Measurements from ENCODE around the gene ABHD6.

Gene ABHD6

GRCh38 chr3:58332575-58333188 is 95.1 kb downstream of the ABHD6 start, which contains the start of gene PXK:
Gene PXK, plus strand, starts transcription at chr3:58332892. Its CDS starts 97 bp downstream, at chr3:58332989.
- DNase-seq (ENCODE audit: extremely low spot score) = peak; percentile 81
- TF ChIP-seq CTBP1 (IDR thresholded peaks at IDR 0.05; ENCODE audit: borderline replicate concordance) = no peak
- TF ChIP-seq FOXK2 (IDR thresholded peaks at IDR 0.05) = no peak
- peak; percentile 99 for TF ChIP-seq FOXM1 (IDR thresholded peaks at IDR 0.05; ENCODE audit: borderline replicate concordance)
- no peak for TF ChIP-seq SUZ12 (IDR thresholded peaks at IDR 0.05)
- no peak for TF ChIP-seq ZNF384 (IDR thresholded peaks at IDR 0.05)
- no peak for TF ChIP-seq HDGF (IDR thresholded peaks at IDR 0.05; ENCODE audit: borderline replicate concordance)
- no peak for TF ChIP-seq L3MBTL2 (conservative IDR thresholded peaks at IDR 0.05)
- no peak for TF ChIP-seq ELF4 (IDR thresholded peaks at IDR 0.05)
- TF ChIP-seq FOXA1 (IDR thresholded peaks at IDR 0.05) = no peak
- TF ChIP-seq NFRKB (IDR thresholded peaks at IDR 0.05) = no peak
- TF ChIP-seq LEF1 (IDR thresholded peaks at IDR 0.05; ENCODE audit: borderline replicate concordance) = peak; percentile 87; the same call in 1 of the 2 replicates
- peak; percentile 81 for TF ChIP-seq ARNT (IDR thresholded peaks at IDR 0.05)
- ChIA-PET CTCF (no interaction called here), POLR2A (interaction anchor here (1.3 kb wide), 2 partner anchors 26 to 159 kb away, joined by 3 to 4 read pairs; partner anchors contain the start of genes HTD2 and KCTD6)

- 0 out of 2 replicates have a peak, but pooled peaks have one; percentile 10 for TF ChIP-seq CTBP1 (IDR thresholded peaks at IDR 0.05; ENCODE audit: borderline replicate concordance)
- TF ChIP-seq ZNF384 (IDR thresholded peaks at IDR 0.05) = peak; percentile 82
- TF ChIP-seq FOXK2 (IDR thresholded peaks at IDR 0.05) = no peak
- ChIA-PET POLR2A (interaction anchor here (1.0 to 1.5 kb wide), 2 partner anchors 8 to 156 kb away, joined by 3 to 4 read pairs; no protein-coding TSS in a partner anchor), CTCF (interaction anchor here (1.0 kb wide), 2 partner anchors 34 to 160 kb away, joined by 3 read pairs; no protein-coding TSS in a partner anchor)
- peak; percentile 36 for DNase-seq (ENCODE audit: extremely low spot score)
These were observed 95.8 kb downstream of the ABHD6 start for GRCh38 chr3:58333206-58334012.

GRCh38 chr3:58334013-58334321 is 96.4 kb downstream of the ABHD6 start:
- ChIA-PET CTCF (interaction anchor here (1.0 kb wide), 2 partner anchors 34 to 159 kb away, joined by 3 read pairs; no protein-coding TSS in a partner anchor), POLR2A (interaction anchor here (1.0 to 1.5 kb wide), 2 partner anchors 9 to 156 kb away, joined by 3 to 4 read pairs; no protein-coding TSS in a partner anchor)
- TF ChIP-seq SP1 (IDR thresholded peaks at IDR 0.05) = no peak
- TF ChIP-seq FOXA1 (IDR thresholded peaks at IDR 0.05) = no peak
- TF ChIP-seq PKNOX1 (IDR thresholded peaks at IDR 0.05) = no peak
- no peak for TF ChIP-seq HDGF (IDR thresholded peaks at IDR 0.05; ENCODE audit: borderline replicate concordance)
- no peak for TF ChIP-seq LEF1 (IDR thresholded peaks at IDR 0.05; ENCODE audit: borderline replicate concordance)
- TF ChIP-seq FOXK2 (IDR thresholded peaks at IDR 0.05) = no peak
- TF ChIP-seq ARNT (IDR thresholded peaks at IDR 0.05) = no peak
- TF ChIP-seq L3MBTL2 (conservative IDR thresholded peaks at IDR 0.05) = no peak
- no peak for TF ChIP-seq BHLHE40 (IDR thresholded peaks at IDR 0.05; ENCODE audit: borderline replicate concordance)
- TF ChIP-seq NFRKB (IDR thresholded peaks at IDR 0.05) = no peak
- TF ChIP-seq SUZ12 (IDR thresholded peaks at IDR 0.05) = no peak
- TF ChIP-seq CTBP1 (IDR thresholded peaks at IDR 0.05; ENCODE audit: borderline replicate concordance) = no peak
- no peak for TF ChIP-seq ZNF384 (IDR thresholded peaks at IDR 0.05)
- TF ChIP-seq ELF4 (IDR thresholded peaks at IDR 0.05) = no peak
- TF ChIP-seq FOXM1 (IDR thresholded peaks at IDR 0.05; ENCODE audit: borderline replicate concordance) = no peak
- no peak for DNase-seq (ENCODE audit: extremely low spot score)

GRCh38 chr3:58334506-58334884 is 96.9 kb downstream of the ABHD6 start:
- POLR2A ChIA-PET = interaction anchor here (1.5 to 1.7 kb wide), 3 partner anchors 10 to 28 kb away, joined by 4 to 5 read pairs (median 4); partner anchors contain the start of genes HTD2 and RPP14

GRCh38 chr3:58335652-58335947 is 98.0 kb downstream of the ABHD6 start:
- ChIA-PET POLR2A (interaction anchor here (1.5 to 1.7 kb wide), 2 partner anchors 18 to 29 kb away, joined by 4 to 5 read pairs; partner anchors contain the start of genes HTD2 and RPP14), CTCF (no interaction called here)
- no peak for DNase-seq (ENCODE audit: extremely low spot score)
- TF ChIP-seq HDGF (IDR thresholded peaks at IDR 0.05; ENCODE audit: borderline replicate concordance) (no peak), PKNOX1 (IDR thresholded peaks at IDR 0.05) (no peak), SUZ12 (IDR thresholded peaks at IDR 0.05) (no peak), TARDBP (IDR thresholded peaks at IDR 0.05) (no peak), CTBP1 (IDR thresholded peaks at IDR 0.05; ENCODE audit: borderline replicate concordance) (no peak), L3MBTL2 (conservative IDR thresholded peaks at IDR 0.05) (no peak), LEF1 (IDR thresholded peaks at IDR 0.05; ENCODE audit: borderline replicate concordance) (no peak), BHLHE40 (IDR thresholded peaks at IDR 0.05; ENCODE audit: borderline replicate concordance) (no peak), SP1 (IDR thresholded peaks at IDR 0.05) (no peak), ARNT (IDR thresholded peaks at IDR 0.05) (no peak), FOXA1 (IDR thresholded peaks at IDR 0.05) (no peak), NFRKB (IDR thresholded peaks at IDR 0.05) (no peak)

More at GRCh38 chr3:58334506-58334884, 96.9 kb downstream of the ABHD6 start:
- DNase-seq (ENCODE audit: extremely low spot score) = no peak
- TF ChIP-seq ELF4 (IDR thresholded peaks at IDR 0.05) (no peak), PKNOX1 (IDR thresholded peaks at IDR 0.05) (no peak), LEF1 (IDR thresholded peaks at IDR 0.05; ENCODE audit: borderline replicate concordance) (no peak), FOXK2 (IDR thresholded peaks at IDR 0.05) (no peak; the same call in 1 of the 2 replicates), CTBP1 (IDR thresholded peaks at IDR 0.05; ENCODE audit: borderline replicate concordance) (no peak), NFRKB (IDR thresholded peaks at IDR 0.05) (no peak), TARDBP (IDR thresholded peaks at IDR 0.05) (no peak; the same call in 1 of the 2 replicates), FOXA1 (IDR thresholded peaks at IDR 0.05) (no peak)
- CTCF ChIA-PET = no interaction called here
